ELF-1 (cell line): ENCODE measurements around the gene ANGPTL2.

Experiments
- DNase-seq: peaks from one replicate; pipeline ENCODE4 v3.0.0-alpha.2; 2016; ENCODE audit warnings: low read depth, low spot score

ANGPTL2 gene

DNA sequence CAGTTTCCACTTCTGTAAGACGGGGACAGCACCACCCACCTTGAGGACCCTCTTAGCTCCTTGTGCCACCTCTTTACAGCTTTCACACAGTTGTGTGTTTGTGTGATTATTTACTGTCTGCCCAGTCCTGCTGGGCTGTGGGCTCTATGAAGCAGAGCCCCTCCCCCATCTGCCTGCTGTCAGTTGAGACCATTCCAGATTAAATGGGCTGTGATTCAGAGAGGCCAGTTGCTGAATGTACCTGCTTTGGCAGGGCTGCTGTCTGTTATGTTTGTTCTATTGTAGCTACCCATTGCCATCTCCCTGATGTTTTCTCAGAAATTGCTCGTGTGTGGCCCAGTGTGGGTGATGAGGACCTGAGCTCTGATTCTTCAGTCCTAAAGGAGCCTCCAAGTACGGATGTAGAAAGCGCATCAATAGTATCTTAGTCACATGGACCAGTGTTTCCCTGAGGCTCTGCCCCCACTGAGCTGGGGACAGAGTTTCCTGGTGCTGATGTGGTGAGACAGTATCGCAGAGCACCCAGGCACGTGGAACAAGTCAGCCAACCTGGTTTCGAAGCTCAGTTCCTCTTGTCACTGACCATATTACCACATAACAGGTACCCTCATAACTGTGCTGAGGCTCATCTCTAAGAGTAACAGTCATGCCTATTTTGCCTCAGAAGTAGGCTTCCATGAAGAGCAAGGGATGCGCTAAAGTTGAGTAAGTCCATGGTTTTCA, 3.7 kb downstream of the ANGPTL2 start:
- no peak for DNase-seq

GRCh38 chr9:127117801-127118200, 4.6 kb downstream of the ANGPTL2 start:
- no peak for DNase-seq

GRCh38 chr9:127116957-127117356, 5.5 kb downstream of the ANGPTL2 start:
- peak; percentile 24 for DNase-seq

GRCh38 chr9:127116088-127116726, 6.2 kb downstream of the ANGPTL2 start:
- DNase-seq, result no peak

DNA sequence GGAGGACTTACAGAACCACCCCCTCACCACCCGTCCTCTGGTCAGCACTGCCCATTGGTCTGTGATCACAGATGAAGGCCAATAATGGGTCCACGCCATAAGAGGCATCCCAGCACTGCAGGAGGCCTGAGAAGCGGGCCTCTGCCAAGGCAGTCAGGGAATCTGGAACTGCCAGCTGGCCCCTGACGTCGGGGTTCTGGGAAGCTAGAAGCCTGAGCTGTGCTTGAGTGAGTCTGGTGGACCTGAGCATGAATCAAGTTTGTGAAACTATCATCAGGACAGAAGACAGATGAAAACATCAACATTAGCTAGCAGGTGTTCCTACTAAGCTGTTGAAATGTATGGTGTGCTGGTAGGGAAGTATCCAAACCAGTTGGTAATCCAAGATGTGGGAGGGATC, 7.8 kb downstream of the ANGPTL2 start:
- no peak for DNase-seq

GRCh38 chr9:127113191-127113972, 9.1 kb downstream of the ANGPTL2 start:
- DNase-seq, result no peak

DNA sequence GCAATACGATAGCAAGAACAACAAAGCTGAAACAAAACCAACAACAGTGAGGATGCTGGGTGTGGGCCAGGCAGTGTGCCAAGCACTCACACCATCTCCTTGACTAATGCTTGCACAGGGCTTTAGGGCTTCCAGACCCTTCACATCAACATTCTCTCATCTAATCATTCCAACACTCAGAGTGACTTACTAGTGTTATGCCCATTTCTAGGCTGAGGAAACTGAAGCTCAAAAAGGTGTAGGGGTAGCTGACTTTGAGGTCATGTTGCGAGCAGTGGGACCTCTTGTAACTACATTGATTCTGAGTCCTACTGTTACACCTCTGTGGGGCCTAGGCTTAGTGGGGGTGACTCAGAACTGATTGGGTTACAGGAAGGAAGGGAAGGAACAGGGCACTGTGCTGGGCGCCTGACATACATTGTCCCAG, 9.7 kb downstream of the ANGPTL2 start:
- DNase-seq, result no peak

DNA sequence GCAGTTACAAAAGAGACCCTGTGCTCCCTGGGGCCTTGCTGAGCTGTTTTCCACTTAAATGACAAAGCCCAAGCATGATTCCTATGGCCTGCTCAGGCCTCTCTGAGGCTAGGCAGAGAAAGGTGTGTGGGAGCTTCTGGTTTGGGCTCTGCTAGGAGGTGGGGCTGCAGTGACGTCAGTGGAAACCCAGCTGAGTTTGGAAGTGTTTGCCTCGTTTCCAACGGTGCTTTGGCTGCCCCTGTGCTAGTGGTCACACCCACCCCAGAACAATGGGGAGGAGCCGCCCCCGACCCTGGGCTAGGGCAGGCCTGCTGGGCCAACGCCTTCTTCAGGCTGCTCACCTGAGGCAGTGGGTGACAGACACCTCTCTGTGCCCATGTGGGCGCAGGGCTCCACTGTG, 10.4 kb downstream of the ANGPTL2 start:
- peak; percentile 98 for DNase-seq

GRCh38 chr9:127109212-127109711, 13.2 kb downstream of the ANGPTL2 start:
- DNase-seq, result no peak

DNA sequence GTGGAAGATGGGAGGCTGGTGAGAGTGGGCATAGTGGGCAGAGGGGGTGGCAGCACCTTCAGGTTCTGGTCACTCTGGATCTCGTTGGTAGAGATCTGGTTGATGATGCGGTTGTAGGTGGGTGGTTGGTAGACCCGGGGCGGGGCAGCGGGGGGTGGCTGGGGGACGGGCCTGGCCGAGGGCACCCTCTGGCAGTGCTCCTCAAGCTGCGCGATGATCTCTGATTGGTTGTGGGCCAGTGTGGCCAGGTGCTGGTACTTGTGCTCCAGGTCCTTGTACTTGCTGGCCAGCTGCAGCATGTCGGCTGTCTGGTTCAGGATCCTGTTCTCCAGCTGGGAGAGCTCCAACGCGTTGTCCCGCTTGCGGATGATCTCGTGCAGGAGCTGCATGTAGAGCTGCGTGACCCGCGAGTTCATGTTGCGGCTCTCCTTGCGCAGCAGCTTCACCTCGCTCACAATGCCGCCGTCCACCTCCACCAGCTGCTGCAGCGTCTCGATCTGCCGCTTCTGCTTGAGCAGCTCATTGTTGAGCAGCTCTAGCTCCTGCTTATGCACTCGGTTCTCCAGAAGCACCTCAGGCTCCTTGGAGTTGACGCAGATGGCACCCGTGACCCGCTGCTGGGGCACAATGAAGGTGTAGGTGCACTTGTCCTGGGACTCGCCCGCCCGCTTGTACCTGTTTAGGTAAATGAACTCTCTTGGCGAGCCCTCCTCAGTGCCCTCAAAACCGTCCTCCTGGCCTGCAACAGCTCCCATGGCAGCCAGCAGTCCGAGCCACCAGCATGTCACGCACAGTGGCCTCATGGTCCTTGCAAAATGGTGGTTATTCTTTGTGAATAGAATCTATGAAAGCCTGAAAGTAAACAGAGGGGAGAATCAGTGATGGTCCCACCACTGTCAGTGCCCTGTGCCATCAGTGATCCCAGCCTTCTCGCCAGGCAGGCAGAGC, 14.2 kb downstream of the ANGPTL2 start:
- DNase-seq, result no peak

- DNase-seq, result no peak
Measured at GRCh38 chr9:127107171-127107928, 15.1 kb downstream of the ANGPTL2 start.

- DNase-seq, result peak; percentile 53
Measured at GRCh38 chr9:127106466-127106855, 16.0 kb downstream of the ANGPTL2 start.

DNA sequence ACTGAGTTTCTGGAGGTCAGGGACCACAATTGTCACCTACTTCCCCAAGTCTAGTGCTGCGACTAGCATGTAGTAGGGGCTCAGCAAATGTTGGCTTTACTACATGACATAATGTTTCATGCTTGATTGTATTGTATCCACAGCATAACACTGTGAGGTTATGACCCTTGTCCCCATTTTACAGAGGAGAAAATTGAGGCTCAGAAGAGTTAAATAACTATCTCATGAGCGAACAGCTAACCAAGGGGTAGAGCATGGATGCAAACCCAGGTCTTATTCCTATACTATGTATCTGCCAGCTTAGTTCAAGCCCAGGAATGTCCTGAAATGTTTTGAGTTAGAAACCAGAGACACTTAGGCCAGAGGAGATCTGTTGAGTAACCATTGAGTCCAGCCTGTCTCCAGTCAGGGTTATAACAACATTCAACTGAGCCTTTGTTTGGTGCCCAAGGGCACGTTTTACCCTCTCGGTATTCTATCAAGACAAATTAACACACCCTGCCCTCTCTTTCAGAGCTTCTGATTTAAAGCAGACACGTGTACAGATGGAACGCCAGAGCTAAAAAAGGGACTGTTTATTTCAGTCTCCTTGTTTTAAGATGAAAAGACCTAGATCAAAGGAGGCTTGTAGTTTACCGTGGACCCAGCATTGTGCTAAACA, 16.5 kb downstream of the ANGPTL2 start:
- peak; percentile 76 for DNase-seq

DNA sequence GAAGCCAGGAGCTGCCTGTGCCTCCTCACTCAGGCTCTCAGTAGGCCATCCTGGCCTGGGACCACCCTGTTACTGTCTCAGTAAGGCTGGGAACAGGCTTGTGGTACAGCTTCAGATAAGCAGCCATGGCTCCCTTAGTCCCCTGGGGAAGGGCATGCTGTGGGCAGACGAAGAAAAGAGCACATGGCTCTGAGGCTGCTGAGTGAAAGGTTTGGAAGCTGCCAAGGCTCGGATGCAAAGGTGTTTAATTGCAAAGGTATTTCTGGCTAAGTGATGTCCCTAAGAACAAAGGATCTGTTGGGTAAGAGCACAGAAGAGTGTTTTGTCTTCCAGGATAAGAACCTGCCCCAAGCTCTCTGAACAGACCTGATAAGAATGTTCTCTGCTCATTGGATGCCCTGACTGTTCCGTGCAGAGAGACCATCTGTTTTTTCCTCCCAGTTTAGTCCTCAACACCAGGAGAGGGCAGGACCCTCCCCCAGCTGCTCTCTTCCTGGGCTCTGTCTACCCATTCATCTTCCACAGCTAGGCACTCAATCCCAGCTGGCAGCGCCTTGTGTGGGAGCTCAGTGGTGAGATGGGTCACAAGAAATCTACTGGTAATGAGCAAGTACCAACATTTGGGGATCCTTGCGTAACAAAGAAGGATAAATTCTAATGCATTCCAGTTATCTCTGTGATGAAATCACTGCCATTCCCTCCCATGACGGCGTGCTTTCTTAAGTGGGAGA, 17.7 kb downstream of the ANGPTL2 start:
- DNase-seq, result peak; percentile 59

GRCh38 chr9:127102788-127103187, 19.6 kb downstream of the ANGPTL2 start:
- no peak for DNase-seq

- no peak for DNase-seq
Measured at GRCh38 chr9:127102176-127102575, 20.3 kb downstream of the ANGPTL2 start.

- DNase-seq, result no peak
Measured at GRCh38 chr9:127099664-127100063, 22.8 kb downstream of the ANGPTL2 start.

DNA sequence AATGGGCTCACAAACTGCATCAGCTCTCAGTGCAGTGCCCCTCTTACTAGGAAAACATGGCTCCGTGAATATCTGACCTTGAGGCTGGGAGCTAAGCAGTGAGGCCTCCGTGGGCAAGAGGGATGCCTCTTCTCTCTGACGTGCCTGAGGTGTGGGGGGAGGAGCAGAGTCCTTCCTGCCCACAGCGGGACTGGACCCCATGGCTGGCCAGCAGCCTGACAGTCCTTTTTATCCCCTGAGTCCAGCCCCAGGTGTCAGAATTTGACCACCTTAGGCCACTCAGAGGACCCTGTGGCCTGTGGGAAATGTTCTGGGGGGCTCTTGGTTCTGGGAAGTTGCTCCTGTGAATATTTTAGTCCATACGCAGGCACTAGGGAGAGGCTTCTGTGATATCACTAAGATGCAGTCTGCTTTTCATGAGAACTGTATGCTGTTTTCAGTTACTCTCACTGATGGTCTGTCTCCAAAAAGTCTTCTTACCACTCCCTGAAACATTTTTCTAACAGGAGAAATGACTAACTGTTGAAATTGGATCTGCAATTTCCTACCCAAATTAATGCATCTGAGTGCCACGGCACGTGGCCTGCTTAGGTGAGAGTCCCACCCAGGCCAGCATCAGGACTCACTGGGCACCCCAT, 23.4 kb downstream of the ANGPTL2 start:
- no peak for DNase-seq

DNA sequence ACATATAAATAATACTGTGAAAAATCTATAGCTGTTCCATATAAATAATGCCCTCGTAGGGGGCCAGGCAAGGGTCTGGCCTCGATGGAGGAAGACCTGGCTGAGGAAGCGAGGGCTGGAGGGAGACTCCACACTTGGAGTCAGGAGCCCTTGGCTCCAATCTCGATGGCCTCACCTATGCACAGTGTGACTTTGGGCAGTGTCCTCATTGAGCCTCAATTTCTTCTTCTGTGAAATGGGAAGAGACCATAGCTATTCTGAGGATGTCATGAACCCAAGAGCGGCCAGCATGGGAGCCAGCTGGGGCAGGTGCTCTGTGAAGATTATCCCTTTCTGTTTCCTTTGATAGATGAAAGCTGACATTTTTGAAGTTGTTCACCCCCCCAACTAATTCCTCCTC, 24.8 kb downstream of the ANGPTL2 start:
- DNase-seq, result no peak
